Activated CD8-positive, alpha-beta memory T cell treated with anti-CD3 and anti-CD28 coated beads, Interleukin-2, amount 50 U/mL, for 4 hours (primary cell): ENCODE data around the gene PCNP.
"Not testable (repeated sequence)": the region's sequence is repeated elsewhere in the genome, so short reads cannot be mapped to it uniquely, and the experiment has no call there.

ENCODE experiments used
- DNase-seq: peaks from one replicate; pipeline ENCODE4 v3.0.0-alpha.2; 2020

Gene PCNP

DNA sequence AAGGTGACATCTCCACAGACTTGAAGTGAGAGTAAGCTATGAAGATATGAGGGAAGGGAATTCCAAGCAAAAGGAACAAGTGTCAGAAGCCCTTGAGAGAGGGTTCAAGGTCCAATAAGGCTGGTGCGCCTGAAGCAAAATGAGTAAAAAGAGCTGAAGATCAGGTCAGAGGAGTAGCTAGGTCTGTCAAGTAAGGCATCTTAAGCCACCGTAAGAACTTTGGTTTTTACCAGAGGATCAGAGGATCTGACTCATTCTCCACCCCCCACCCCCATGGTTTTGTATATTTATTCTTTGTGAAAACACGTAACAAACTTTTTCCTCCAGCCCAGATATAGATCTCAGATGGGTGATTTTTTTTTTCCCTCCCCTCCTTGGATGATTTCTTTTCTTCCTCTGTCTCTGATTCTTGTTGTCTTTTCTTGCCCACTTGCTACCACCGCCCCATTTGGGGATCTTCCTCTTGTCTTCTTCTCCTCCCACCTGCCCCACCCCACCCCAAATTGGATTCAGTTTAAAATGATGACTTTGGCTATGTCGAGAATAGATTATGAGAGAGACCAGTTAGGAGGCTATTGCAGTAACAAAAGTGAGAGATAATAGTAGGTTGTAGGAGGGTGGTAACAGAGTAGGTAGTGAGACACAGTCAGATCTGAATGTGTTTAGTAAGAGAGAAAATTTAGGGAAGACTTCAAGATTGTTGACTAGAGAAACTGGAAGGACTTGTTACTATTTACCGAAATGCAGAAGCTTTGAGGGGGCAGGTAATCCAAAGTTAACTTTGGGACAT lies 6.3 kb upstream of the PCNP start:
- DNase-seq: peak; percentile 47

DNA sequence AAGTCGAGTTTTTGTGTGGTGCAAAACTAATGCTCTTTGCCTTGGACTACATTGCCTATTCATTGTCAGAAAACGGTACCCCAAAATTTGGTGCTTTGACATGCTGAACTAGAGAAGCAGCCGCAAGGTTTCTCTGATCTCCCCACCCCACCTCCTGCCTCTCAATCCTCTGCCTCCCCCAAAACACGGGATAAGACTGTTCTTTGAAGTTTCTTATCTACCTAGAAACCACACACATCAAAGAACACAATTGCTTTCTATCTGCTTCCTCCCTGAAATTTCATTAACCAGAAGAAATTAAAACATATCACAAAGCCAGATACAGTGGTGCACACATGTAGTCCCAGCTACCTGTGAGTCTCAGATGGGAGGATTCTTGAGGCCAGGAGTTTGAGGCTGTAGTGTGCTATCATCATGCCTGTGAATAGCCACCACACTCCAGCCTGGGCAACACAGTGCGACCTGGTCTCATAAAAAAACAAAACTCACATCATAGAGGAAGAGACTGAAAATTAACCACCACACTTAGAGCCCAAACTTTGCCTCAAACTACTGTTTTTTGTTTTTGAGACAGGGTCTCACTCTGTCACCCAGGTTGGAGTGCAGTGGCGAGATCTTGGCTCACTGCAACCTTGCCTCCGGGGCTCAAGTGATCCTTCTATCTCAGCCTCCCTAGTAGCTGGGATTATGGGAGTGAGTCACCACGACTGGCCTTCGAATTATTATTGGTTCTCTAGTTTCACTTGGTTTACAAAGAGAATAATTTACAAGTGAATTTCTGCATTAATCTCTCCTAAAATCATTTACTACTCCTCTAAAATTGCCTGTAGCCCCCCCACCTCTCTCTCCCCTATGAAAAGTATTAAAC lies 2.7 kb upstream of the PCNP start:
- no peak for DNase-seq

DNA sequence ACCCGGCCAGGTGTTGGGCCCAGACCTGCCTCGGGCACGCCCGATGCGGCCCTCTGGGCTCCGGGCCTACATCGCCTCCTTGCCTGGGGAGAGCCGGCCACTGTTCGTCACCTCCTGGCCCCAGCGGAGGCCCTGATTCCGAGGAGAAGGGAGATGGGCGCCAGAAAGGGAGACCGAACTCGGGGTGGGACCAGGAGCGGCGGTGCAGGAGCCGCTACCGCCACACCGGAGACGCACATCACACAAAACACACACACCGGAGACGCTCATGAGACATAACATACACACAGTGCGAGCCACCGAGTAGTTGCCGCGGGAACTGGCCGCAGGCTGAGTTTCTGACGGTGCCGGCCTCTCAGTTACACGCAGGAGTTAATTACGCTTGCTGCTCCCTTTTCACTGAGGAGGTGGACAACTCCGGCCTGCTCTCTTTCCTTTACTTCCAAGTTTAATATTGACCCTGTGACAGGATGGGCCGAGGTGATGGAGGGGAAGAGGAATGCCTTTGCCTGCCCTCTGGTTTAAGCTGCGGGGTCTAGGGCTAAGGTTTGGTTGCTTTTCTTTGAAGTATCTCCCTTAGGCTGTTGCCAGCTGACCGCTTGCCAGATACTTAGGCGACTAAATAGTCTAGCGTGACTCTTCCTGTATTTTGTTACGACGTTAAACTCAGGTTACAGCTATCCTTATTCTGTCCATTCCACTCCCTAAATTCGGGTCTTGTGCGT lies 570 bp downstream of the PCNP start:
- peak; percentile 49 for DNase-seq

DNA sequence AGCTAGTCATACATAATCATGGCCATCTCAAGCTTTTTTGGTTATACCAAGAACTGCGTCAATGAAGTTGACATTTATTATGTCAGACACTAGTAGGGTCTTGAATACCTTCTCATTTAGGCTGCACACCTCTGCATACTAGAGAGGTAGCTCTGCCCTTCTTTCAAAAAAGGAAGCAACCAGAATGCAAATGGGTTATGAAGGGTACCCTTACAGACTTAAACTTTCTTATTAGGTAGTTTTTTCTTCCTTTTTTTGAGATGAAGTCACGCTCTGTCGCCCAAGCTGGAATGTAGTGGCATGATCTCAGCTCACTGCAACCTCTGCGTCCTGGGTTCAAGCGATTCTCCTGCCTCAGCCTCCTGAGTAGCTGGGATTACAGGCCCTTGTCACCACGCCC lies 3.3 kb downstream of the PCNP start:
- DNase-seq: no peak

DNA sequence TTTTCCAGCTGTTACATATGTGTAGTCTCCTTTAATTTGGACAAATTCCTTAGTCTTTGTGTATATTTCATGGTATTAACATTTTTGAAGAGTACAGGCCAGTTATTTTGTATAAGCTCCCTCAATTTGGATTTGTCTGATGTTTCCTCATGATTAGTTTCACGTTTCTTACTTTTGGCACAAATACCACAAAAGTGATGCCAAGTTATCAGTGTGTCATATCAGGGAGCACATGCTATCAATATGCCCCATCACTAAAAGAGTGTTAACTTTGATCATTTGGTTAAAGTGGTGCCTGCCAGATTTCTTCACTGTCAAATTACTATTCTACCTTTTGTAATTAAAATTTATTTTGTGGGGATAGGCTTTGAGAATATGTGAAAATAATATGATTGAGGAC lies 14.6 kb downstream of the PCNP start:
- no peak for DNase-seq

DNA sequence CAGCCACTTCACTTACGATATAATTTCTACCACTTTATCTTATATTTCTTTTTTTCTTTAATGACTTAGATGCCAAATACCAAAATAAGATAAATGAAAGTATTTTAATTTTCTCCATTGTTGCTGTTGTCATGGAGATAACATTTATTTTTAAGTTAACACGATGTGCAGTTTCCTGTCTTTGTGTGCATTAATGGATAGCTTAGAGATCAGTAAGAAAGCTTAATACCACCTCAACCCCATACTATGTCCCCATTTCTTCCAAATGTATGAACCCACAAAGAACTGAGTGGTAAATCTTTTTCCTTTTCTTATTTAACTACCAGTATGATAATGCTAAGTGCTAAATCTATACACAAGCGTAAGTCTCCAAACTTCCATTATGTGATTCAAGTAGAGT lies 17.1 kb downstream of the PCNP start:
- DNase-seq: no peak

DNA sequence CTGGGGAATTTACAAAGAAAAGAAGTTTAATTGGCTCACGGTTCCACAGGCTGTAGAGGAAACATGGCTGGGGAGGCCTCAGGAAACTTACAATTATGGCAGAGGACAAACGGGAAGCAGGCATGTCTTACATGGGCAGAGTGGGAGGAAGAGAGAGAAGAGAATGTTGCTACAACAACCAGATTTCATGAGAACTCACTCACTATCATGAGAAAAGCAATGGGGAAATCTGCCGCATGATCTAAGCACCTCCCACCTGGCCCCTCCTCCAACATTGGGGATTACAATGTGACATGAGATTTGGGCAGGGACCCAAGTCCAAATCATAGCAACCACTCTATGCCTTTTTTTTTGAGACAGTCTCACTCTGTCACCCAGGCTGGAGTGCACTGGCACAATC lies 28.8 kb downstream of the PCNP start:
- no peak for DNase-seq

DNA sequence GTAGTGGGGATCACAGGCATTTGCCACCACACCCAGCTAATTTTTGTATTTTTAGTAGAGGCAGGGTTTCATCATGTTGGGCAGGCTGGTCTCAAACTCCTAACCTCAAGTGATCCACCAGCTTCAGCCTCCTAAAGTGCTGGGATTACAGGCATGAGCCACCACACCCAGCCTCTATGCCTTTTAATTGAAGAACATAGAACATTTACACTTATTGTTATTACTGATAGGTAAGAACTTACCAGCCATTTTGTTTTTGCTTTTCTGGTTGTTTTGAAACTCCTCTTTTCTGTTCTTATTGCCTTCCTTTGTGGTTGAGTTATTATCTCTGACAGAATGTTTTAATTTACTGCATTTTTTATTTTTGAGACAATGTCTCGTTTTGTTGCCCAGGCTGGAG lies 29.2 kb downstream of the PCNP start:
- DNase-seq: no peak

DNA sequence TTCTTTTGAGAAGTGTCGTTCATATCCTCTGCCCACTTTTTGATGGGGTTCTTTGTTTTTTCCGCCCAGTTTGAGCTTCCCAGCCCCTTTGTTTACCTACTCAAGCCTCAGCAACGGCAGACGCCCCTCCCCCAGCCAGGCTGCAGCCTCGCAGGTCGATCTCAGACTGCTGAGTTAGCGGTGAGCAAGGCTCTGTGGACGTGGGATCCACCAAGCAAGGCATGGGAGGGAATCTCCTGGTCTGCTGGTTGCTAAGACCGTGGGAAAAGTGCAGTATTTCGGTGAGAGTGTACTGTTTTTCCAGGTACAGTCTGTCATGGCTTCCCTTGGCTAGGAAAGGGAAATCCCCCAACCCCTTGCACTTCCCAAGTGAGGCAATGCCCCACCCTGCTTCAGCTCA lies 31.4 kb downstream of the PCNP start:
- DNase-seq: not testable (repeated sequence)

DNA sequence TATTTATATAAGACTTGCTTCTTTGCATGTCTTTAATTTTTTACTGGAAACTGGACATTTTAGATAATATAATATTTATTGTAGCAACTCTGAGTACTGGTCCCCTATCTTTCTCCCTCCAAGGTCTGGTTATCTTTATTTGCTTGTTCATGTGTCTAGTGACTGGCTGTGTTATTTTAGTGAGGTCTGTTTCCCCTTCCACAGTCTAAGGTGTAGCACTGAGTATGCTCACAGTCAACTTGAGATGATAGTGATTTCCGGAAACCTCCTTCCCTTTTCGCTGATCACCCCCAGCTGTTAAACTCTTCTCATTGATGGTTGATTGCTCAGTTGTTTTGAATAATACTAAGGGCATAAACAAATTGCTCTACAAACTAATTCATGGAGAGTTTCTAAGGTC lies 37.0 kb downstream of the PCNP start:
- no peak for DNase-seq

DNA sequence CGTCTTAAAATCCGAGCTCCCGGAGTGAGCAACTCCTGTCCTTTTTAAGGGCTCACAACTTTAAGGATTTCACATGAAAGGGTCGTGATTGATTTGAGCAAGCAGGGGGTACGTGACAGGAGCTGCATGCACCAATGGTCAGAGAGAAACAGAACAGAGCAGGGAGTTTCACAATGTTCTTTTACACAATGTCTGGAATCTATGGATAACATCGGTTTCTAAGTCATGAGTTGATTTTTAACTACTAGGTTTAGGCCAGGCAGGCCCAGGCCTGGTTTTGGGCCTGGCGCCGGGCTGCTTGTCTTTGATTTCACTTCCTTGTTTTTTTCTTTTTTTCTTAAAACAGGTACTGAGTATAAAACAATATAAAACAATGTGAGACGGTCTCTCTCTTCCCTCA lies 39.0 kb downstream of the PCNP start:
- DNase-seq: not testable (repeated sequence)

DNA sequence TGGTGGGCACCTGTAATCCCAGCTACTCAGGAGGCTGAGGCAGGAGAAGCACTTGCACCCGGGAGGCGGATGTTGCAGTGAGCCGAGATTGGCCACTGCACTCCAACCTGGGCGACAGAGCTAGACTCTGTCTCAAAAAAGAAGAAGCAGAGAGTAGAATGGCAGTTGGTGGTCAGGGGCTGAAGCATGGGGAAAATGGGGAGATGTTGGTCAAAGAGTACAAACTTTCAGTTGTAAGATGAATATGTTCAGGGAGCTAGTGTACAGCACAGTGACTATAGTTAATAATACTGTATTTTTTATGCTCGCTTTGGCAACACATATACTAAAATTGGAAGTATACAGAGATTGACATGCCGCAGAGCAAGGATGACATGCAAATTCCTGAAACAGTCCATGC lies 41.5 kb downstream of the PCNP start:
- no peak for DNase-seq

DNA sequence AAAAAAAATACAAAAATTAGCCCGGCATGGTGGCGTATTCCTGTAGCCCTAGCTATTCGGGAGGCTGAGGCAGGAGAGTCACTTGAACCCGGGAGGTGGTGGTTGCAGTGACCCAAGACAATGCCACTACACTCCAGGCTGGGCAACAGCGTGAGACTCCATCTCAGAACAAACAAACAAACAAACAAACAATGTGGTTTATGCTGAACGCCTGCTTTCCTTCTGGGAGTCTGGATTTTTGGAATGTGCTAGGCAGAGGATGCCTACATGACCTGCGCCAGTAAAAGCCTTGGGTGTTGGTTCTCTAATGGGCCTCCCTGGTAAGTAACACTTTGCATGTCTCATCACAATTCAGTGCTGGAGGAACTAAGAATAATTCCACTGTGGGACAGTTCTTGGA lies 43.5 kb downstream of the PCNP start:
- DNase-seq: no peak

DNA sequence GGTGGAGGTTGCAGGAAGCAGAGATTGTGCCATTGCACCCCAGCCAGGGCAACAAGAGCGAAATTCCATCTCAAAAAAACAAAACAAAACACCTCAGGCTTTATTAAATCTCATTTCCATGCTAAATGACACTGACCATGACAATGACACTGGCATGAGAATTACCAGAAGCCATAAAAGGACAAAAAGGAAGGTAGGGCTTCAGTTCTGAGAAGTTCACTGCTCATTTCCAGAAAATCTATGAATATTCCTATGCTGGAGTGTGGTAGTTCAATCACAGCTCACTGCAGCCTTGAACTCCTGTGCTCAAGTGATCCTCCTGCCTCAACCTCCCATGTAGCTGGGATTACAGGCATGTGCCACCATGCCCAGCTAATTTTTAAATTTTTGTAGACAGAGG lies 44.7 kb downstream of the PCNP start:
- DNase-seq: no peak

DNA sequence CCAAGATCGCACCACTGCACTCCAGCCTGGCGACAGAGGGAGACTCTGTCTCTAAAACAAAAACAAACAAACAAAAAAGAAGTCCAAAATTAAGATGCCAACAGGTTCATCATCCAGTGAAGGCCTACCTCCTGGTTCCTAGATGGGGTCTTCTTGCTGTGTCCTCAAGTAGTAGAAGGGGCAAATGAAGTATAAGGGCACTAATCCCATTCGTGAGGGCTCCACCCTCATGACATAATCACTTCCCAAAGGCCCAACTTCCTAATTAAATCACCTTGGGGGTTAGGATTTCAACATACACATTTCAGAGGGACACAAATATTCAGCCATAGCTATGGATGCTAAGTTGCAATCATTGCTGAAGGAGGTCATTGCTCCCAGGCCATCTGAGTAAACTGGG lies 45.8 kb downstream of the PCNP start:
- no peak for DNase-seq

DNA sequence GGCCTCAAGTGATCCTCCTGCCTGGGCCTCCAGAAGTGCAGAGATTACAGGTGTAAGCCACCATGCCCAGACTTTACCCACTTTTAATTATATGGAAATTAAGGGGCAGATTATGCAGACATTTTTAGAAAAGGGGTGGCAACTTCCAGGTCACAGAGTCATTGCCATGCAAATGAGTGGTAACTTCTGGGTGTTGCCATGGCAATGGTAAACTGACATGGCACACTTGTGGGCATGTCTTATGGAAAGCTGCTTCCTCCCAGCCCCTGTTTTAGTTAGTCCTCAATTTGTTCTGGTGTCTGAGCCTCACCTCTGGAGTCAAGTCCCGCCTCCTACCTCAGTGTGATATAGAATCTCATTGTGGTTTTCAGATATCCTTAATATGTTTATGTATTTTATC lies 49.7 kb downstream of the PCNP start:
- DNase-seq: no peak

DNA sequence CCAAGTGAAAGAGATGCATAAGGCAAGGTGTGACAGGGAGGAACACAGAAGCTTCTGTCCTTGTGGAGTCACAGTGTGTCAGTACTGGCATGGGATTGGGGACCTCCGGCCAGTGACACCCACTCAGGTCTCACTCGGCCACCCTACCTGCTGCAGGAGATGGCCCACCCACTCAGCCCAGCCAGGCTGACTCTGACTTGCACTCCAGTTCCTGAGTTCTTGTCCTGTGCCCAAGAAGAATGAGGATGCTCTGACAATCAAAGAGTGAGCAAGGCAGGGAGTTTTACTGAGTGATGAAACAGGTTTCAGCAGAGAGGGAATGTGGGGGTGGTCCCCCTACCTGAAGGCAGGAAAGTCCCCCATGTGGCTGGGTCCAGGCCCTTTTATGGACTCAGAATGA lies 50.9 kb downstream of the PCNP start:
- no peak for DNase-seq

DNA sequence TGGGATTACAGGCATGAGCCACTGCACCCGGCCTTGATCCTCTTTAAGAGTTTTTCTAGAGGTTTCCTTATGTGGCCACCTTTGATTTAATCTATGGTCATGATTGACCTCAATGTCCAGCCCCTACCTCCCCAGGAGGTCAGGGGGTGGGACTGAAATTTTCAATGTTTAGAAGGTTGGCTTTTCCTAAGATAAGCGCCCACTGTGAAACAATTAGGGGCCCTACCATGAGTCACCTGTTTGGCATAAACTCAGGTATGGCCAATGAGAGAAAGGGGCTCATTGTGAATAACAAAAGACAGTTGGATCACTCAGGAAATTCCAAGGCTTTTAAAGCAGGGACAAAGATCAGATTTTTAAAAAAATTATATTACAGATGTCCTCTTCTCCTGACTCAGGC lies 51.9 kb downstream of the PCNP start:
- DNase-seq: no peak

DNA sequence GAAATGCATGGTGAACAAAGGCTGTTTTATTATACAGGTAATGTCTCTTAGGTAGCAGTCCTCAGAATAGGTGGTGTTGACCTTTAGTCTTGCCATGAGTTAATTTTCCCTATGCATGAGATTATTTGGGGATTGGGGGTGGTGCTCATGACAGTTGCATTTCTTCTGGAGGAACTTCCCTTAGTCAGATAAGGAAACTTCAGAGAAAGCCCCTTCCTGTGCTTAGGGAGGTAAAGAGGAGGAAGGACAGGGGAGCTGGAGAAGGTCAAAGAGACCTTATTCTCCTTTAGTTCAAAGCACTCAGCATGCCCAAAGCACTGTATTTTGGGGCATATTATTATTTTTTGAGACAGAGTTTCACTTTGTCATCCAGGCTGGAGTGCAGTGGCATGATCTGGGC lies 55.2 kb downstream of the PCNP start:
- no peak for DNase-seq

DNA sequence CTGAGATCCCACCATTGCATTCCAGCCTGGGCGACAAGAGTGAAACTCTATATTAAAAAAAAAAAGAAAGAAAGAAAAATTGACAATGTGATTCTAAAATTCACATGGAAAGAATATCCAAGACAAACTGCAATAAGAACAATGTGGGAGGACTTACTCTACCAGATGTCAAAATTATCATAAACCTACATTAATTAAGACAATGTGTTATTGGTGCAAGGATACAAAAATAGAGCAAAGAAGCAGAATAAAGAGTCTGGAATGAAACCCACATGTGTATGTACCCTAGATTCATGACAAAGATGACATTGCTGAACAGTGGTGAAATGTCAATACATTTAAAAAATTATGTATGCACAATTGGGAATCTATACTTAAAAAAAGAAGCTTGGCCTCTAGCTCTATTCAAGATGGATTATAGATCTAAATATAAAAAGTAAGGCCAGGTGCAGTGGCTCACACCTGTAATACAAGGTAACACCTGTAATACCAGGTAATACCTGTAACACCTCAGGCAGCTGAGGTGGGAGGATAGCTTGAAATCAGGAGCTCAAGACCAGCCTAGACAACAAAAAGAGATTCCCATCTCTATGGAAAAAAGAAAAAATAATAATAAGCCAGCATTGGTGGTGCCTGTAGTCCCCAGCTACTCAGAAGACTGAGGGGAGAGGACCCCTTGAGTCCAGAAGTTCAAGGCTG lies 57.3 kb downstream of the PCNP start:
- DNase-seq: no peak

DNA sequence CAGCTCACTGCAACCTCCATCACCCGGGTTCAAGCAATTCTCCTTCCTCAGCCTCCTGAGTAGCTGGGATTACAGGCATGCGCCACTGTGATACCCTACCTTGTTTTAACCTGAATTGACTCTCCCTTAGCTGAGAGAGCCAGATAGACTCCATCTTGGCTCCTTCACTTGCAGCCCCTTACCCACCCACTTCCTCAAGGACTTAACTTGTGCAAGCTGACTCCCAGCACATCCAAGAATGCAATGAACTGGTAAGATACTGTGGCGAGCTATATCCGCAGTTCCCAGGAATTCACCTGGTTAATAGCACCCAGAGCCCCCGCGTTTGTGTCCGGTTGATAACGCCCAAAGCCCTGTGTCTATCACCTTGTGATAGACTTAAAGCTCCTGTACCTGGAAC lies 58.0 kb downstream of the PCNP start:
- not testable (repeated sequence) for DNase-seq

DNA sequence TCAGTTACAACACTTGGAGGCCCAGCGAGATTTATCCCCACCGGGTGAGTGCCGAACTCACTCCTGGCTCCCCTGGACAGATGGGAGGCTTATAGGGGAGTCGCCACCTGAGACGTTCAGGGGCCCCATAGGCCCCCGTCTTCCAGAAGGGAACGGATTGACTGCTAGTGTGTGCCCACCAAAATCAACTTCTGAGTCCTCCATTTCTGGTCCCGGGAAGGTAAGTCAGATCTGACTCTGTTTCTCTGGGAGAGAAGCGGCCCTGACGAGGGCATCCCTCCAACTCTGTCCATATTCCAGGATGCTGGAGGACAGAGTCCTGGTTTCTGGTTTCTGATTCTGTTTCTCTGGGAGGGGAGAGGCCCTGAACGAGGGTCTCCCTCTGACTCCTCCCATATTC lies 58.6 kb downstream of the PCNP start:
- no peak for DNase-seq

DNA sequence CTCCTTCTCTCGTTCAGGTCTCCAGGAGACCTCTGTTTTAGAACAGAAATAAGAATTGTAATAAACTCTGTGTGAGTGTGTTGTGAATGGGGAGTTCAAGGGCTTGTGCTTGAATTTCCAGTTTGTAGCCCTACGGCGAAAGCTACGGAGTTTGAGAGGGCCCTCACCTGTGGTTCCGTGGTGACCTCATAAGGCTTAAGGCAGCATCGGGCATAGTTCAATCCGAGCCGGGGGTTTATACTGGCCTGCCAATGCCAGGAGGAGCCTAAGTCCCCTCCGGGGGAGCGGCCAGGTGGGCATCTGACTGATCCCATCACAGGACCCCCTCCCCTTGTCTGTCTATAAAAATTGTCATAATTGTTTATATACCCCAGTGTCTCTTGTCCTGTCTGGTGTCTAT lies 59.2 kb downstream of the PCNP start:
- no peak for DNase-seq
